Measurements from ENCODE around the gene TIGD6. TPM values are rescaled to one million over a fixed set of nuclear protein-coding genes. Genes with fewer than 3 reads are reported as not detected.

TIGD6 gene
- total and polyA plus RNA-seq, 4 donors = 1.3 to 2.9 (median 2.1) TPM

- TF ChIP-seq SP1 (IDR thresholded peaks at IDR 0.05) = no peak
- TF ChIP-seq RXRA (IDR thresholded peaks at IDR 0.05) = no peak
- no peak for TF ChIP-seq JUND (IDR thresholded peaks at IDR 0.05)
- TF ChIP-seq RAD21 (IDR thresholded peaks at IDR 0.05) = no peak
- no peak for TF ChIP-seq HNF4A (conservative IDR thresholded peaks at IDR 0.05)
These were observed 43.9 kb upstream of the TIGD6 start (continued) for GRCh38 chr5:150044329-150044681.

- Histone ChIP-seq H3K4me3 (ENCODE audit: low read depth in 1 of 3, low read length in 3 of 3) (no peak overlapping the region), H3K36me3 (ENCODE audit: control insufficient read depth in 4 of 4, insufficient read depth in 3 of 4, low read depth in 1 of 4, low read length in 3 of 4) (peaks cover 17 to 78% (median 59%) of the 10 kb centered on the region in 4 donors), H3K27ac (ENCODE audit: low read depth in 1 of 2, low read length in 2 of 2) (no peak overlapping the region), H3K27me3 (ENCODE audit: control insufficient read depth in 4 of 4, insufficient read depth in 4 of 4, low read length in 3 of 4) (no peaks in the 10 kb centered on the region), H3K9ac (ENCODE audit: low read depth in 1 of 2, low read length in 2 of 2) (no peak overlapping the region), H3K4me1 (ENCODE audit: control insufficient read depth in 4 of 4, insufficient read depth in 4 of 4, low read length in 3 of 4) (no peaks in the 10 kb centered on the region), H3K9me3 (ENCODE audit: control insufficient read depth in 4 of 4, low read length in 3 of 4) (no peaks in the 10 kb centered on the region)
- TF ChIP-seq ATF3 (IDR thresholded peaks at IDR 0.05) (no peak), TAF1 (conservative IDR thresholded peaks at IDR 0.05) (no peak), REST (IDR thresholded peaks at IDR 0.05) (no peak), GABPA (IDR thresholded peaks at IDR 0.05 in 1 of 2, conservative IDR thresholded peaks at IDR 0.05 in 1 of 2) (no peak), FOXA2 (IDR thresholded peaks at IDR 0.05) (no peak), EGR1 (IDR thresholded peaks at IDR 0.05; ENCODE audit: low read depth in 2 of 2) (no peak), HNF4A (conservative IDR thresholded peaks at IDR 0.05) (no peak), RXRA (IDR thresholded peaks at IDR 0.05) (no peak)
- no peak for DNase-seq (ENCODE audit: low spot score)
- WGBS = 77% methylated on average over 4 of the region's 4 CpGs
These were observed 43.3 kb upstream of the TIGD6 start for GRCh38 chr5:150043657-150044328.

- no peak for DNase-seq (ENCODE audit: low spot score)
- Histone ChIP-seq H3K27me3 (ENCODE audit: control insufficient read depth in 4 of 4, insufficient read depth in 4 of 4, low read length in 3 of 4) (no peaks in the 10 kb centered on the region), H3K27ac (ENCODE audit: low read depth in 1 of 2, low read length in 2 of 2) (no peak overlapping the region), H3K9me3 (ENCODE audit: control insufficient read depth in 4 of 4, low read length in 3 of 4) (no peaks in the 10 kb centered on the region), H3K36me3 (ENCODE audit: control insufficient read depth in 4 of 4, insufficient read depth in 3 of 4, low read depth in 1 of 4, low read length in 3 of 4) (peaks cover 17 to 73% (median 55%) of the 10 kb centered on the region in 4 donors), H3K4me1 (ENCODE audit: control insufficient read depth in 4 of 4, insufficient read depth in 4 of 4, low read length in 3 of 4) (no peaks in the 10 kb centered on the region), H3K9ac (ENCODE audit: low read depth in 1 of 2, low read length in 2 of 2) (no peak overlapping the region), H3K4me3 (ENCODE audit: low read depth in 1 of 3, low read length in 3 of 3) (no peak overlapping the region)
- no peak for TF ChIP-seq HNF4A (conservative IDR thresholded peaks at IDR 0.05)
- no peak for TF ChIP-seq TAF1 (conservative IDR thresholded peaks at IDR 0.05)
- TF ChIP-seq YY1 (IDR thresholded peaks at IDR 0.05) = no peak
- no peak for TF ChIP-seq ZBTB33 (IDR thresholded peaks at IDR 0.05)
- TF ChIP-seq GABPA (IDR thresholded peaks at IDR 0.05 in 1 of 2, conservative IDR thresholded peaks at IDR 0.05 in 1 of 2) = no peak
- no peak for TF ChIP-seq RAD21 (IDR thresholded peaks at IDR 0.05)
- 95% methylated on average over 3 of the region's 3 CpGs for WGBS
These were observed 42.0 kb upstream of the TIGD6 start for GRCh38 chr5:150042459-150042858.
